HepG2 (cell line): ENCODE data around the gene TXNRD2.

Source experiments
- ATF7 ChIP-seq, 2 experiments: fragments of 450-650 bp in 1 of 2; sonication (generic) in 1 of 2; formaldehyde crosslinking in 1 of 2; IDR thresholded peaks; 2 replicates each; pipeline versions ENCODE4 v1.4.0 to v1.6.1; 2016 to 2020; ENCODE audit warnings: antibody characterized with exemption in 1 of 2, mild to moderate bottlenecking in 1 of 2, missing genetic modification reagents in 1 of 2
- CTCF ChIP-seq: sonication (generic); formaldehyde crosslinking; IDR thresholded peaks from 2 replicates; pipeline ENCODE4 v1.5.0; 2020; ENCODE audit warnings: mild to moderate bottlenecking, missing genetic modification reagents, moderate library complexity
- DBP ChIP-seq: sonication (generic); formaldehyde crosslinking; IDR thresholded peaks from 2 replicates; pipeline ENCODE4 v1.4.0; 2020; ENCODE audit warnings: missing genetic modification reagents; ENCODE audit errors: not compliant biosample characterization
- KDM1A ChIP-seq: IDR thresholded peaks from 2 replicates; pipeline ENCODE4 v1.6.1; 2016; ENCODE audit warnings: missing compliant biosample characterization
- RBAK ChIP-seq: sonication (generic); formaldehyde crosslinking; IDR thresholded peaks from 2 replicates; pipeline ENCODE4 v1.5.1; 2020; ENCODE audit warnings: mild to moderate bottlenecking, missing genetic modification reagents
- SALL2 ChIP-seq: sonication (generic); formaldehyde crosslinking; IDR thresholded peaks from 2 replicates; pipeline ENCODE4 v1.8.1; 2023; ENCODE audit warnings: mild to moderate bottlenecking, missing genetic modification reagents, inconsistent platforms
- ZBTB38 ChIP-seq: sonication (generic); formaldehyde crosslinking; IDR thresholded peaks from 2 replicates; pipeline ENCODE4 v1.5.1; 2020; ENCODE audit warnings: mild to moderate bottlenecking, missing genetic modification reagents
- ZNF891 ChIP-seq: sonication (generic); formaldehyde crosslinking; IDR thresholded peaks from 2 replicates; pipeline ENCODE4 v1.5.0; 2020; ENCODE audit warnings: mild to moderate bottlenecking, missing genetic modification reagents
- ZSCAN31 ChIP-seq: sonication (generic); formaldehyde crosslinking; IDR thresholded peaks from 2 replicates; pipeline ENCODE4 v1.5.0; 2020; ENCODE audit warnings: low read depth, mild to moderate bottlenecking, missing genetic modification reagents

- TF ChIP-seq RBAK (CRISPR knock-in tag) (peak; percentile 91), ZBTB38 (CRISPR knock-in tag) (peak; percentile 83), ZSCAN31 (CRISPR knock-in tag) (no peak), ZNF891 (CRISPR knock-in tag) (0 out of 2 replicates have a peak, but pooled peaks have one; percentile 70), DBP (CRISPR knock-in tag) (no peak), CTCF (peak; percentile 20), KDM1A (no peak), ATF7 (IDR thresholded peaks at IDR 0.05) (no peak), ATF7 (CRISPR knock-in tag; IDR thresholded peaks at IDR 0.05) (no peak), SALL2 (CRISPR knock-in tag) (no peak)
These were observed 42.6 kb downstream of the TXNRD2 start for GRCh38 chr22:19898831-19899567.
